Activated T-cell treated with anti-CD3 and anti-CD28 coated beads, Interleukin-2, amount 50 U/mL, for 1 hour (primary cell): Measurements from ENCODE around the gene ME3.

Experiments
- DNase-seq: peaks from one replicate; pipeline ENCODE4 v3.0.0-alpha.2; 2020

ME3 gene

DNA sequence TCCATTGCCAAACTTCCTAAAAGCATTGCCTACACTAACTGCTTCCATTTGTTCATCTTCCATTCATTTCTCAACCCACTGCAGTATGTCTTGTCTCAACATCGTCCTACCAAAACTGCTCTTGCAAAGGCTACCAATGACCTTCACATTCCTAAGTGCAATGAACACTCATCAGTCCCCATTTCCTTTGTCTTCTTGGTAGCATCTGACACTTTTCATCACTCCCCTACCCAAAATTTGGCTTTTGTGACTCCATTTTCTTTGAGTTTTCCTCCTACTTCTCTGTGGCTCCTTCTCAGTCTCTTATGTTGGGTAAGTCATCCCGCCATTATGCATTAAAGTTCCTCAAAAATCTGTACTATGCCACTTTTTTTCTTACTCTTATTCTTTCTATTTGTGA lies 162.3 kb downstream of the ME3 start:
- no peak for DNase-seq

DNA sequence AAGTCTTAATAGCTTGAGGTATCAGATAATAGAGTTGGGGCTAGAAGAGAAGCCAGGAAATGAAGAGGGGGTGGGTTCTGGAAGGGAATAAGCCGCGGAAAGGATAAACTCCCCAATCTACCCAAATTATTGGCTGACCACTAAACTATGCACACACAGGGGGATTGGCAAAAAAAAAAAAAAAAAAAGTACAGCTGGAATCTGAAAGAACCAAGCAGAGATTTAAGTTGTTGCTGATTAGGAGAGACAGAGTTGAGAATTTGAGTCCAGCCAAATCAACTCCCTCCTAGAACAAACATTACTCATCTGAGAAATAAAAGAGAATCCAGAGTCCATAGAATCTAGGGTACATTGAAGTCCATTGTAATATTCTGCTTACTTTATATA lies 162.8 kb downstream of the ME3 start:
- DNase-seq = no peak

DNA sequence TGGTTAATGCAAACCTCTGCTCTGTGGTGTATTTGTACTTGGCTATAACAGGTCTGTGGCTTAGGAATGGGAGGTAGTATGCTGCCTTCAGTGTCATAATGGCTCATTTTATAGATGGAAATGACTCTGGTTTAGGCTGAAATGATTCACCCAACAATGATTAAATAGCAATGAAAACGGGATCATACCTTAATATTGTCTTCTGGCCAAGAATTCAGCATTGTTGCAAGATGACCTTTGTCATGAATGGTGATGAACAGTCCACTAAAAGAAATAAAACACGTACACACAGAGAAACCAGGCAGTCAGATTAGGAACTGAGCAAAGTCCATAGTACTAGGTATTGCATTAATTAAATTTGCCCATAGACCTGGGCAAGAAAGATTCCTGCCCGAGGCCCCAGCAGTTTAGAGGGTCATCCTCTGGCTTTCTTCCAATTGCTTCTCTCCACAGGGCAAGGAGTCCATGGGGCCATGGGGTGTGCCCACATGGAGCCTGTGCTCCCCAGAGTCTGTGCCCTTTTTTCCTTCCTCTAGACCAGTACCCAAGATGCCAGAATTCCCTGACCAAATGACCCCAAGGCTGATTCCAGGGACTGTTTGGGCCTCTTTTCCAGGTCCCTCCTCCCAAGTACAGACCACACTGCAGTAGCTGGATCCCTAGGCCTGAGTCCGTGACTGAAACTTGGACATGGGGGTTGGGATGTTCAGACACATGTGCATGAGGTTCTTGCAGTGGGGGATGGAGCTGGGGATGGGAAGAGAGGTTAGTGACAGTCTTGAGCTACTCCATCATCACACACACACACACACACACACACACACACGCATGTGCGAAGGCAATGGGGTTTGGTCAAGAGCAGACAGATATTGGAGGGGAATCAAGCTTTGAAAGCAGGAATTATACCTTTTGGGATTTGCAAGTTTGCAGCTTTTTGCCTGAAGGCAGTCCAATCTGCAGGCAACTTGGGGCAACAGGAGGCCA lies 163.5 kb downstream of the ME3 start:
- no peak for DNase-seq

DNA sequence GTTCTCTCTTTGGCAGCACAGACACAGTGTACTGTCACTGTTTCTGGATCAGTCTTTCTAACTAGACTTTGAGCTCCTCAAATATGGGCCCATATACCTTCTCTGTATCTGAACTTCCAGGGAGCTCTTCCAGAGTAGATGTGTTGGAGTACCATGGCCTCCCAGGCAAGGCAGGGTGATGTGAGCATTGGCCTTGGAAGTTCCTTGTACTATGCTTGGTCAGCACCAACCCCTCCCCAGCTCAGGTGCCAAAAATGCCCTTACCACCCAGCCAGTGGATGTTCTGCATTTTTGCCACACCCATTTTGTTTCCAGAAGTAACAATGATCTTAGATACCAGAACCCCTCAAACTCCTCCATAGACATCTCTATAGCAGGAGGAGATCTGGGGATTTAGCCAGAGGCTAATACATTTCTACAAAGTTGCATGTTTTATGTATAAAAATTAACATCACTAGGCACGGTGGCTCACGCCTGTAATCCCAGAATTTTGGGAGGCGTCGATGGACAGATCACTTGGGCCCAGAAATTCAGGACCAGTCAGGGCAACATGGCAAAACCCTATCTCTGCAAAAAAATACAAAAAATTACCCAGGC lies 165.1 kb downstream of the ME3 start:
- DNase-seq = no peak

DNA sequence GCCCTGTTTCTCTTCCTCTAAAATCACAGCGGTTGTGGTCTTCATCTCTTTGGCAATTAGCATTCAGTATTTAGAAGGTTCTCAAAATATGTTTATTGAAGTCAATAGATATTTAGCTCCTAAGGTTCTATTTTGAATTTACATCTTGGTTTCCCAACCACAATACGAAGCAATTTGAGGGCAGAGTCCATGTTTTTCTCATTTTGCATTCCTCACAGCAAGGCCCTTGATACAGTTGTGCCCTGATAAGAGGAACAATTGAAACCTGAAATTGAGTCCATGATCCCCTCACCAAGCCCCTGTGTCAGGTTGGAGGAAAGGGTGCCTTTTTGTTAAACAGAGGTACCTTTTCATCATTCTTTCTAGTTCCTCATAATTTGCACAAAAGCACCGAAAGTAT lies 166.2 kb downstream of the ME3 start:
- no peak for DNase-seq

DNA sequence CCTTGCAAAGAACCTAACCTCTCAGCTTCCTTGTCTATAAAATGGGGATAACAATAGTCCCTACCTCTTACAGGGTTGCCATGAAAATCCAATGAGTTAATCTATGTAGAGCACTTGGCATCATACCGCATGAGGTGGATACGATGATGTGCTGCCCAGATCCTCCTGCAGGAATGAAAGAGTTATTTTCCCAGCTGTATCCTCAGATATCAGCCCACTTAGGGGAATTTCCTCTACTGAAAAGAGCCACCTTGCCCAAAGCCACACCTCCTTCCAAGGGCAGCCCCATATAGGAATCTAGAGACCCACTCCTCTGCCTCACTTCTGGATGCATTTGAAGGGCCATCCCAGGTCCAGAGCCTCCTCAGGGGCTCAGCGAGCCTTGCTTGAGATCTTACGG lies 169.3 kb downstream of the ME3 start:
- no peak for DNase-seq

DNA sequence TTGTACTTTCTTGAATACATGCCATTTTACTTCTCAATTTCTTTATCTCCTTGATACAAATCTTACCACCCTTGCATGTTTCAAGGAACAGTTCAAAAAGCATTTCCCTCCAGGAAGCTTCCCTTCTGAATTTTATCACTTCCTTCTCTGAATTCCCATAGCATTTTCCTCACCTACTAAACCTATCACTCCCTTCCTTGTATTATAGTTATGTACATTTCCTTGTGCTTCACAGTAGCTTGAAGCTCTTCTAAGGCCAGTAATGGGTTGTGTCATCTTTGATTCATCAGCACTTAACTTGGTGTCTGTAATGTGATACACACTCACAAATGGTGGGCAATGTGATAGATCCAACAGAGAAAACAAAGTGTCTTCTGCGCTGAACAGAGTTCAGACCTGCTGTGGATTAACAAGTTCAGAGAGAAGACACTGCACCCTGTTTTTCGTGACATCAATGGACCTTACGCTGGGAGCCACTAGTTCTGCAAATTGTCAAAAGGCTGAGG lies 170.2 kb downstream of the ME3 start:
- DNase-seq = no peak

DNA sequence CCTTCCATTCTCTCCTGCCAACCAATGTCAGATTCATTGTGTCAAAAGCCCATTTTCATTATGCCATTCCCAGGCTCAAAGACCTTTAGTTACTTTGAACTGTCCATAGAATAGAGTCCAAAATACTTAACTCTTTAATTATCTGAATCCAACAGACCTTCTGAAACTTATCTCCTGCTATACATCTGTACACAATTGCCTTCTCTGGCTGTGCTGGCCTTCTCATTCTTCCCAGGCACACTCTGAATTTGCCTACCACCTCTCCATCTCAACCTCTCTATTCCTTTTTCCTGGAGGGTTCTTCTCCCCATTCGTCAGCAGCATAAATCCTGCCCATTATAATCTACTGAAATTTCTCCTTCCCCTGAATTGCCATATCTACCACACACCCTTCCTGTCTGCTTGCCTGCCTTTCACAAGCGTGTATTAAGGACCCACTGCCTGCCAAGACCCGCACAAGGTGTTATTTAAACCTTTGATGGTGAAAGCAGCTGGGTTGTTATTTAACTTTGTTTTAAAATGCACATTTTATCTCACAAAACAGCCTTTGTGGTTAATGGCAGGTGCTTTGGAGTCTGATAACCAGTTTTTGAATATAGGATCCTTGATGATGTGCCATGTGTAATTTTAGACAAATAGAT lies 171.8 kb downstream of the ME3 start:
- DNase-seq = no peak

DNA sequence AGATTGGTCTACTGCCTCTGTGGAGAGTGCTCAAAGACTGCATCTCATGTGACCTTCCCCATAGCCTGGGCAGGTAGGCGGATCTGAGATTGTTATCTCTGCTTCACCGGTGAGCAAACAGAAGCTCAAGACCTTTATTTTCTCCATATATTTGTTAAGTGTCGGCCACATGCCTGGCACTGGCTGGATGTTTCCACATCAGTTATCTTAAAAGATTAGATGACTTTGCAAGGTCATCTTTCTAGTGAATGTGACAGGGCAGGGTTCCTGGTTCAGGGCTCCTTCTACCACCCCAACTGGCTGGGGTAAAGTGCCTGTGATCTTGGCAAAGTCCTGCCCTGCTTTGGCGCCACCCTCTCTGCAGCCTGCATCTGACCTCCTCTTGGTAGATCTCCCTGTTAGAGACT lies 172.7 kb downstream of the ME3 start:
- no peak for DNase-seq

DNA sequence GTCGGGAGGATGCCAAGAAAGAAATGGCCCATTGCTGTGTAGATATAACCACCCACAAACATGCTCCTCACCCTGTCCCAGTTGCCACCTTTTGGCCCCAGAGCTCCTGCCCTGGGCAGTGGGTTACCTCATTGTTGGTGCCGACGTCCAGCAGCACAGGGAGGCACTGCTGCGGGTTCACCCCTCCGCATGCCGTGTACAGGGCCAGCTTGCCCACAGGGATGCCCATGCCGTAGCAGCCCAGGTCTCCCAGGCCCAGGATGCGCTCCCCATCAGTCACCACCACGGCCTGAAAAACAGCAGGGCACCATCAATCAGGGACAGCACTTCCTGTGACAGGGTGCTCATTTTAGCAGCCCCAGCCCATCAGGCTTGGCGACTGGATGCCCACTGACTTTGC lies 174.6 kb downstream of the ME3 start:
- DNase-seq = no peak

DNA sequence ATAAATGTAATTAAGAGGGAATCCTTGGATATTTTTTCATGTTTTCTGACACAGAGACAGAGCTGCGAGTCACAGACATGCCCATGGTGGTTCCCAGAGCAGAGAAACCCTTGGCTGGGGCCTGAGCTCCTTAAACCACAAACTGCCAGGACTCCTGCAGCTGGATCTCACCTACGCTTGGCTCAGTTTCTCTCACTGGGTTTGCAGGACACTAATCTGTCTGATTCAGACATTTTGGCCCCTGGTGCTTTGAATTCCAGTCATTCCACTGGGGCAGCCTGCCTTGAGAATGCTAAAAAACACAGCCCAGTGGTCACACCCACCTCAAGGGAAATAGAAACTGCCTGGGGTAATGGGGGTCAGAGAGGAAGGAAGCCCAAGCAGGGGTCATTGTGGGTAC lies 175.1 kb downstream of the ME3 start:
- no peak for DNase-seq

DNA sequence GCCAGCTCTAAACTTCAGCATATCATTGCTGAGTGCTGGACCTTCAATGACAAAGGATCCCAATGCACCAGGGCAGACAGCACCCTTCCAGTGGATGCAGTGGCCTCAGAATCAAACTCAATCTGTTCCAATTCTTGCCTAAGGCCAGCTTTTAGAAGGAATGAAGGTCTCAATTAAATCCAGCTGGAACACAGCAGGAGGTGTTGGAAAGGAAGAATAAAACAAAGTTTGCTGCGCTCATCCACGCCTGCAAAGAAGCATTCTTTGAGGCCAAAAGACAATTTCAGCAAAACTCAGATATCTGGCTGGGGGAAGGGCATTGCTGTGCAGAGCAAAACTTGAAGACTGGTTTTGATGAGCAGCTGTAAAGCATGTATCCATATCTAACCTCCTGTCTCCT lies 177.1 kb downstream of the ME3 start:
- DNase-seq = no peak

DNA sequence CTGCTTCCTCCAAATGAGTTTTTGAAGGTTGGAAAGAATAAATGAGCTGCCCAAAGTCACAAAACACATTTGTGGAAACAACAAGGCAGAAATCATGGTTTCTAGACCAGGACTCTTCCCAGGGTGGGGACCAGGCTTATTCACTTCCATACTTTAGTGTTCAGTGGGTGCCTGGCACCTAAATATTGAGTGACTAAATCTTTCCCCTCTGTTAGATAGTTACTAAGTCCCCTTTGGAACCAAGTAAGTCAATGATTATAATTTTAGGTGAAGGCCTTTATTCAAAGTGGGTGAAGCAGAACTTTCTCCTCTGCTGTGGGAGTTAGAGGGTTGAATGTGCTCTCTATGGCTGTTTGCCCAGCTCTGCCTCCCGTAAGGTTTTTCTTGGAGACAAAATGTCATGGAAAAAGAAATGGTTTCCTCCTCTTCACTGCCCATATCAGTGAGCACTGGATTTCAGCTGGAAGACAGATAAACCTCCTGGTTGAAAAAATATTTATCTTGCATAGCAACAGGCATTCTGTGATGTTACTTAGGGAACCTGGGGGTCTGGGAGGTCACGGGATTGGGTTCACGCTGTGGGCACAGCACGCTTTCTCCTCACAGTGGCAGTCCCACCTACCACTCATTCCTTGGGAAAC lies 179.9 kb downstream of the ME3 start:
- no peak for DNase-seq

DNA sequence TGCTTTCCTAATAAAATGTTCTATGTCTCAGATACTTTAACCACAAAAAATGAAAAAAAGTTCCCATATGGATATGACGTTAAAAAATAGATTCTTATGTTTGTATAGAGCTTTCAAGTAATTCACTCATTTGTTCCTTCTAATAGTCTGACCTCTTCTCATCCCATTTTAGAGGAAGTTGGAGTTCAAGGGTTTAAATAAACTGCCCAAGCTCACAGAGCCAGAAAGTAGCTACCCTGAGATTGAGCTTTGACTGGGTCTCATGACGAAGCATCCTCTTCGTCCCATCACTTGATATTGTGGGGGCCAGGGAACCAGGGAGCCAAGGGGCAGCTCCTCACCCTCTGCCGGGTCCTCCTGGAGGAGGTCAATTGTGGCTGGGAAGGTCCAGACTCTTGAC lies 181.4 kb downstream of the ME3 start:
- no peak for DNase-seq

DNA sequence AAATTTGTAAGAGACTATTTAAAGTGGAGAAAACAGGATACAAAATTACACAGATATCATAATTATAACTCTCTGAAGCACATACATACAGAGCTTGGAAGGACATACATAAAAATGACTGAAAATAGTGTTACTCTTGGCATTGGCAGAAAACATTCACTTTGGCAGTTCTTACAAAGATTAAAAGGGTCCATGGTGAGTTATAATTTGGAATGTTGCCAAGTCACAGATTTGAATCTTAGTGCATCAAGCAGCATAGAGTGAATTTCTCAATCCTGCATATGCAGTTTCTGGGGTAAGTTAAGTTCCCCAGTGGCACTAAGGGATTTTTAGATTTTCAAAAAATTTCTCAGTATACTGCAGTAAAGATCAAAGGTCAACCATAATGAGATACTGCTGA lies 181.8 kb downstream of the ME3 start:
- no peak for DNase-seq

DNA sequence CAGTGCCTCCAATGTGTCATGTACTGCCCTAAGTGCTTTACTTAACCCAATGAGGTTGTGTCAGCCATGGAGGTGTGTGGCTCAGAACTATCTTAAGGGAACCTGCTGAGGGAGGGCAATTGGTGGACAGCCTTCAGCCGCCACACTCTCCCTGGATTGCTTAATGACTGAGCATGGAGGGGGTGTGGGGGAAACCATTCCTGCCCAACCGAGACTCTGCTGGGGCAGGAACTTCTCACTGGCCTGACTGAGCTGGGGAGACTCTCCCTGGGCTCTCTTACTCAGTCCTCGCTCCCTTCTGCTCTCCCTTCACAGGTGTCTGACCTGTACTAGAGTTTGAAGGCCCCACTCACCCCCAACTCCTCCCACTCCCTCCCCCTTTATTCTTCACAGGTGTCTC lies 183.0 kb downstream of the ME3 start:
- no peak for DNase-seq

DNA sequence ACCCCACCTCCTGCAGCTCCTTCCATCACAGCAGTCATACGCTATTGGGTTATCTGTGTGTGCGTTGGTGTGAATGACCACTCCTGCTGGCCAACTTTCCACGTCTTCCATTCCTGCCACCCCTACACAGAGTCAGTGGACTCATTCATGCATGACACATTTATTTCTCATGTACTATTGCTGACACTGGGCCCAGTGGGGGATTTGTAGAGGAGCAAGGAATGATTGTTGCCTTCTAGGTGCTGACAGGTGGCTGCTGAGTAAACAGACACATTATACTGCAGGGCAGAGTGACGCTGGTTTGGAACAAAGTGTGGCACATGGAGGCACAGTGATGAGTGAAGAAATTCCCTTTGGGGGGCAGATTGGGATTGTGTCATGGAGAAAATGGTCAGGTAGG lies 183.9 kb downstream of the ME3 start:
- no peak for DNase-seq

DNA sequence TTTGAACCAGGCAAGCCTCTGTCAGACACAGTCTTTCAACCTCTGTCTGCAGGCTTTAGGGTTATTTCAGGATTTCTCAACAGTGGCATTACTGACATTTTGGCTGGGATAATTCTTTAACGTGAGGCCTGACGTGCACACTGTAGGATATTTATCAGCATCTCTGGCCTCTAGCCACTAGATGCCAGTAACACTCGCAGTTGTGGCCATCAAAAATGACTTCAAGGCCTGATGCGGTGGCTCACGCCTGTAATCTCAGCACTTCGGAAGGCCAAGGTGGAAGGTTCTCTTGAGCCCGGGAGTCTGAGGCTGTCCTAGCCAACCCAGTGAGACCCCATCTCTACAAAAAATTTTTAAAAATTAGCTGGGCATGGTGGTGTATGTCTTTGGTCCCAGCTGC lies 184.7 kb downstream of the ME3 start:
- no peak for DNase-seq

DNA sequence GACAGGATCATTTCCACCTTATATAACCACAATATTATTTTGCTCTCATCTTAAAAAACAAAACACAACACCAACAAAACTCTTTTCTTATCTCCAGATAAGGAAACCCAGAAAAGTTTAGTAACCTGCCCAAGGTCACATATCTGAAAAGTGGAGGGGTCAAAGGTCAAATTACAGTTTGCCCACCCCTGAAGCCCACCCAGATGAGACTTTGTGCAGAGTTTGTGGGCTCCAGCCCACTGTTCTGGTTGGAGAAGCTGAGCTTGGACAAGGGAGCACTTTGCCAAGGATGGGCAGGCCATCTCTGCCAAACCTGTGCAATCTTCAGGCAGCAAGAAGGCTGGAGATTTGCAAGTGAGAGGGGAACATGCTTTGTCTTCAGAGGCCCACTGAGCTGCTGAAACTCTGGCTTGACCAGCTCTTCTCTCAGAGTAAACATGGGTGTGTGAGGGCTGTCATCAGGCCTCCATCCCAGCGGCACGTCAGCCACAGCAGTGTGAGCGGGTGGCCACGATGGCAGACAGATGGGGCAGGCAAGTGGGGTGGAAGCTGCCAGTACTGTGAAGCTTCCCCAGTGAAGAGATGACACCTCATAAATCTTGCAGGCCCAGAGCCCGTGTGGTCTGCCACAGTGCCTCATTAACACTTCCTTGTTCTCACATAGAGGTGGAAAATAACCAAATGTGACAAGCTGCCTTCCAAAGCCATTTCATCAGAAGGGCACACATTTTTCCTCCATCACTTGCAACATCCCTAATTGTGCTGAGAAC lies 186.0 kb downstream of the ME3 start:
- no peak for DNase-seq

DNA sequence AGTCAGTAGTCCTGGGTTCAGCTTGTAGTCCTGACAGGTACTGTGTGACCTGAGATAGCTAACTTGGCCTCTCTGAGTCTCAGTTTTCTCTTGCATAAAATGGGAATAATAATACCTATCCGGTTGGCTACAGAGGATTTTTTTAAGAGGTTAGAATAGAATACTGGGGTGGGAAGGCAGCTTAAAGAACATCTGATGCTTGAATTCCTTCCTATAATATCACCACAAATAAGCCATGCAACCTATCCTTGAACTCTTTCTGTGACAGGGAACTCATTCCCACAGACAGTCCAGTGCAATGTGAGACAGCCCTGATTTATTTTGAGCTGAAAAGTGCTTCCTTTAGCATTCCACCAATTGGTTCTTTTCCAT lies 187.6 kb downstream of the ME3 start:
- DNase-seq = no peak

DNA sequence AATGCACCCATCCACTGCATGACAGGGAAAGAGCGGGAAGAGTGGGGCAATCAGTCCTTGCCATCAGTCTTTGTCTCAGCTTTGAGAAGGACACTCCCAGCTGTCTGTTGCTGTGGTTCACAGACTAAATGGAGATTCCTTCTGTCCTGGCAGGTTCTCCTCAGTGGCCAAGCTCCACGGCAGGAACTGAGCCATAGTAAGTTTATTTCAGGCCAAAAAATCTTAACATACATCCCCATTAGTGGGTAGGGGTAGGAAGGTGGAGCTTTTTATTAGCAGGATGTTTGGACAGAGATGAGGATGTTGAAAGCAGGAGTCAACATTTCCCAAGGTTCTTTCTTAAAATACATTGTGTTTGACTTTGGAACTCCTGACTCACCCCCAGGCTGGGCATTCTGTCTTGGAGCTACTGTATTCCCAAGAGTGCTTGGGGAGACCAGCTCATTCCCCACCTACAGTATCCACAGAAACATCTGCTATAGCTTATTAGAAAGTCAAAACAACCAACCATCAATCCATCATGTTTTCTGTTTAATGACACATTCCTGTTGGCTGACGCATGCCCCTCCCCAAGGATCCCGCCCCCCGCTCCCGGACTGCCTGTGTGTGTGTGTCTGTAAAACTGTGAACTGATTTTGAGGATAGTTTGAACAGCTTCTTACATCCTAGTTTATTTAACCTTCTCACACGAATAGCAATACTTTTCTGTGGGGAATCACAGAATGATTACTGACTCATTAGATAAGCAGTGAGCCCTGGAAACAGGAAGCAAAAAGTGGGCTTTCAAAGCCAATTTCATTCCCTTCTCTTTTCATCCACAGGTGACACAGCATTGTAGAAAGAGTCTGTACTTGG lies 188.2 kb downstream of the ME3 start:
- DNase-seq = no peak

DNA sequence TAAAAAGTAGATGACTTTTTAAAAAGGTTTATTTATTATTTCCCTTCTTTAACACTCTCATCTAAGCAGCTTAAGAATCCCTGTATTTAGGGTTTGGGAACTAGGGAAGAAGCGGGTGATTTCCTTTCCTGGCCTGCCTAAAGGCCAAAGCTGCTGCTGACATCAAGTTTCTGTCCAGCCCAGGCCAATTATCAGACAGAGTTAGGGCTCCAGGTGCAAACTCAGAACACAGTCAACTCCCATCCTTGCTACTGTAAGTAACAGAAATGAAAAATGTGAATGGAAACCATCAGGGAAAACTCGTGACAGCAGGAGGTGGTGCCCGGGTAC lies 188.8 kb downstream of the ME3 start:
- no peak for DNase-seq
